ENCODE results near the gene GRAMD2A.

- TF ChIP-seq EZH2phosphoT487 (IDR thresholded peaks at IDR 0.05; ENCODE audit: unreplicated experiment) (no peak), CTCF (conservative IDR thresholded peaks at IDR 0.05; ENCODE audit: low read depth in 2 of 2) (no peak), ETS1 (IDR thresholded peaks at IDR 0.05) (no peak), POLR2AphosphoS5 (IDR thresholded peaks at IDR 0.05; ENCODE audit: low read depth) (no peak), EZH2 (IDR thresholded peaks at IDR 0.05; ENCODE audit: low read depth, unreplicated experiment) (no peak), REST (IDR thresholded peaks at IDR 0.05; ENCODE audit: unreplicated experiment) (no peak)
Observed at GRCh38 chr15:72180761-72181324, 16.7 kb downstream of the GRAMD2A start.

Data from GM23338 (cell line).